ENCODE results near the gene TMCO6.
"Not testable (repeated sequence)": the region's sequence is repeated elsewhere in the genome, so short reads cannot be mapped to it uniquely, and the experiment has no call there.

The TMCO6 gene

GRCh38 chr5:140647042-140647419, 7.8 kb downstream of the TMCO6 start:
- Histone ChIP-seq H2AFZ (ENCODE audit: low read depth, low read length) (peak overlapping the region; percentile 94), H3K9me3 (ENCODE audit: insufficient read depth, low read length, severe bottlenecking) (no peaks in the 10 kb centered on the region), H3K36me3 (ENCODE audit: insufficient read depth, low read length) (peaks cover 69% of the 10 kb centered on the region), H3K4me3 (ENCODE audit: low read depth in 1 of 2, low read length in 2 of 2) (peak overlapping the region; percentile 91 to 98), H4K20me1 (ENCODE audit: insufficient read depth, low read length) (peaks cover 7% of the 10 kb centered on the region; the same call in 1 of the 2 replicates), H3K79me2 (ENCODE audit: insufficient read depth, low read length) (peaks cover 66% of the 10 kb centered on the region), H3K27ac (ENCODE audit: low read length) (peak overlapping the region; percentile 93), H3K4me2 (ENCODE audit: insufficient read depth, low read length) (peak overlapping the region; percentile 94), H3K27me3 (ENCODE audit: insufficient read depth, low read length, poor library complexity) (no peaks in the 10 kb centered on the region), H3K4me1 (ENCODE audit: insufficient read depth, low read length) (peaks cover 55% of the 10 kb centered on the region), H3K9ac (ENCODE audit: low read depth, low read length) (peak overlapping the region; percentile 89)
- ATAC-seq (ENCODE audit: insufficient read depth, low read depth) (peak; percentile 41), DNase-seq (no peak)
- TF ChIP-seq EZH2 (IDR thresholded peaks at IDR 0.05; ENCODE audit: borderline replicate concordance, low read depth, low read length, severe bottlenecking) (no peak), CTCF (IDR thresholded peaks at IDR 0.05; ENCODE audit: borderline replicate concordance, extremely low read depth, low read length, poor library complexity, severe bottlenecking) (no peak)

GRCh38 chr5:140658870-140659269, 19.6 kb downstream of the TMCO6 start:
- Histone ChIP-seq H3K79me2 (ENCODE audit: insufficient read depth, low read length) (no peaks in the 10 kb centered on the region), H3K9ac (ENCODE audit: low read depth, low read length) (no peak overlapping the region), H3K4me3 (ENCODE audit: low read depth in 1 of 2, low read length in 2 of 2) (no peak overlapping the region), H4K20me1 (ENCODE audit: insufficient read depth, low read length) (no peaks in the 10 kb centered on the region), H3K36me3 (ENCODE audit: insufficient read depth, low read length) (peaks cover 91% of the 10 kb centered on the region), H3K4me2 (ENCODE audit: insufficient read depth, low read length) (no peak overlapping the region), H3K4me1 (ENCODE audit: insufficient read depth, low read length) (peaks cover 8% of the 10 kb centered on the region), H3K27me3 (ENCODE audit: insufficient read depth, low read length, poor library complexity) (no peaks in the 10 kb centered on the region), H3K9me3 (ENCODE audit: insufficient read depth, low read length, severe bottlenecking) (no peaks in the 10 kb centered on the region), H3K27ac (ENCODE audit: low read length) (no peak overlapping the region), H2AFZ (ENCODE audit: low read depth, low read length) (no peak overlapping the region)
- no peak for DNase-seq
- no peak for ATAC-seq (ENCODE audit: insufficient read depth, low read depth)
- TF ChIP-seq EZH2 (IDR thresholded peaks at IDR 0.05; ENCODE audit: borderline replicate concordance, low read depth, low read length, severe bottlenecking): no peak
- TF ChIP-seq CTCF (IDR thresholded peaks at IDR 0.05; ENCODE audit: borderline replicate concordance, extremely low read depth, low read length, poor library complexity, severe bottlenecking): no peak

- not testable (repeated sequence) for H3K9me3 ChIP-seq (ENCODE audit: insufficient read depth, low read length, severe bottlenecking); H3K79me2 ChIP-seq (ENCODE audit: insufficient read depth, low read length); H3K9ac ChIP-seq (ENCODE audit: low read depth, low read length); H3K4me2 ChIP-seq (ENCODE audit: insufficient read depth, low read length); H3K27ac ChIP-seq (ENCODE audit: low read length); H3K27me3 ChIP-seq (ENCODE audit: insufficient read depth, low read length, poor library complexity); DNase-seq; ATAC-seq (ENCODE audit: insufficient read depth, low read depth); H2AFZ ChIP-seq (ENCODE audit: low read depth, low read length); H4K20me1 ChIP-seq (ENCODE audit: insufficient read depth, low read length); H3K4me3 ChIP-seq (ENCODE audit: low read depth in 1 of 2, low read length in 2 of 2)
- peaks cover 79% of the 10 kb centered on the region for H3K36me3 ChIP-seq (ENCODE audit: insufficient read depth, low read length)
- peaks cover 14% of the 10 kb centered on the region for H3K4me1 ChIP-seq (ENCODE audit: insufficient read depth, low read length)
Measured at GRCh38 chr5:140660371-140660770, 21.1 kb downstream of the TMCO6 start.

GRCh38 chr5:140664030-140664358, 24.7 kb downstream of the TMCO6 start:
- Histone ChIP-seq H3K79me2 (ENCODE audit: insufficient read depth, low read length) (peaks cover 40% of the 10 kb centered on the region), H3K9me3 (ENCODE audit: insufficient read depth, low read length, severe bottlenecking) (no peaks in the 10 kb centered on the region), H3K4me3 (ENCODE audit: low read depth in 1 of 2, low read length in 2 of 2) (peak overlapping the region; percentile 87 to 91), H3K4me1 (ENCODE audit: insufficient read depth, low read length) (peaks cover 37% of the 10 kb centered on the region), H3K36me3 (ENCODE audit: insufficient read depth, low read length) (peaks cover 70% of the 10 kb centered on the region), H3K4me2 (ENCODE audit: insufficient read depth, low read length) (peak overlapping the region; percentile 83), H2AFZ (ENCODE audit: low read depth, low read length) (peak overlapping the region; percentile 98), H3K27me3 (ENCODE audit: insufficient read depth, low read length, poor library complexity) (no peaks in the 10 kb centered on the region), H3K27ac (ENCODE audit: low read length) (peak overlapping the region; percentile 89), H4K20me1 (ENCODE audit: insufficient read depth, low read length) (peaks cover 11% of the 10 kb centered on the region; the same call in 1 of the 2 replicates), H3K9ac (ENCODE audit: low read depth, low read length) (peak overlapping the region; percentile 83)
- no peak for TF ChIP-seq EZH2 (IDR thresholded peaks at IDR 0.05; ENCODE audit: borderline replicate concordance, low read depth, low read length, severe bottlenecking)
- TF ChIP-seq CTCF (IDR thresholded peaks at IDR 0.05; ENCODE audit: borderline replicate concordance, extremely low read depth, low read length, poor library complexity, severe bottlenecking): no peak
- ATAC-seq (ENCODE audit: insufficient read depth, low read depth) (no peak), DNase-seq (no peak)
